ENCODE measurements around the gene TBC1D3C. TPM values are rescaled to one million over a fixed set of nuclear protein-coding genes. Genes with fewer than 3 reads are reported as not detected.
"Not testable (repeated sequence)": the region's sequence is repeated elsewhere in the genome, so short reads cannot be mapped to it uniquely, and the experiment has no call there.

Gene TBC1D3C
- not detected for total RNA-seq
- 1 to 10 TPM in 1 of 3 donors, not detected in 2; 6.7 TPM for polyA plus RNA-seq
- long read RNA-seq, donor 1, result 0 reads
- long read RNA-seq, donor 2, result 0 reads
- long read RNA-seq, donor 3, result 0 reads
- long read RNA-seq, donor 4, result 0 reads
- long read RNA-seq, donor 5, result 0 reads
- long read RNA-seq, donor 6, result 0 reads
- long read RNA-seq, donor 7, result 0 reads
- long read RNA-seq, donor 8, result 0 reads
- long read RNA-seq, donor 9, result 0 reads
- long read RNA-seq, donor 10, result 0 reads

DNA sequence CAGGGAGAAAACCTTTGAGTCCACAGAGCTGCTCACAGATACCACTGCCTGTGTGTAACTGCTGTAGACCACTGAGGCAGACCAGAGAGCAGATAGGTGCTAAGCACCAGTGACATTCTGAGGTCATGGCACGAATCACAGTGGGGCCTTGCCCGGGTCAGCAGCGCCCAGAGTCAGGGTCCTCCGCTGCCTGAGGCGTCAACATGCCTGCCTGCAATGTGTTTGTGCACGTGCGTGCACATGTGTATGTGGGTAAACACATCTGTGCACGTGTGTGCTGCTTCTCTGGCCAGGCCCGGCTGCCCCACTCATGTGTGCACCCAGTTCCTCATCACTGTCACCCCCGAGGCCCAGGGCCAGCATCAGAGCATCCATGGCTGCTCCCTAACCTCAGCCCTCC is at the start of gene TBC1D3C:
TSS of gene TBC1D3C (minus strand) at position 101 of the 400 bp plus-strand sequence. CDS start 1,568 bp downstream, outside the sequence.
- no CpG with 5 or more reads among the region's 10 CpGs for WGBS, 5 donors
- intact Hi-C loops (cut with DNase I; ENCODE audit: low total_unique reads), result not testable (repeated sequence)

GRCh38 chr17:38099262-38099661 is 30.8 kb upstream of the TBC1D3C start:
- not testable (repeated sequence) for H3K27ac ChIP-seq
- WGBS, 5 donors, result no CpG with 5 or more reads among the region's 1 CpG

More for the DNA sequence above, at the start of gene TBC1D3C:
- H3K27me3 ChIP-seq, H3K4me1 ChIP-seq, H3K27ac ChIP-seq, H3K9me3 ChIP-seq, H3K36me3 ChIP-seq, H3K4me3 ChIP-seq, DNase-seq: not testable (repeated sequence)

DNA sequence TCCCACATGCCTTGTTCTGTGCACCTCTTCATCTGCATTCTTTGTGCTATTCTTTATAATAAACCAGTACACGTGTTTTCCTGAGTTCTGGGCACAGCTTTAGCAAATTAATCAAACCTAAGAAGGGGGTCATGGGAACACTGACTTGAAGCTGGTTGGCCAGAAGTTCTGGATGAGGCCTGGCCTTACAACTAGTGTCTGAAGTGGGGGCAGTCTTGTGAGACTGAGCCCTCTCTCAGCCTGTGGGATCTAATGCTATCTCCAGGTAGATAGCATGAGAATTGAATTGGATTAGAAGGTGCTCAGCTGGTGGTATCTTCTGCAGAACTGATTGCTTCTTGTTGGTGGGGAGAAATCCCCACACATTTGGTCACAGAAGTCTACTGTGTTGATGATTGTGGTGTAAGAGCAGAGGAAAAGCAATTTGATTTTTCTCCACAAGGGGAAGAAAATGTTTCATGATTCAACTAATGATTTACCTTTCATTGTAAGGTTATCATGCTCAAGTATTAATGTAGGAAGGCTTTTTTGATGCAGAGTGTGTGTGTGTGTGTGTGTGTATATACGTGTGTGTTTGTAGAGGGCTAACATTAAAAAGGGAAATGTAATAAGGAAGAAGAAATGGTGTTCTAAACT is 25.7 kb upstream of the TBC1D3C start:
- H3K4me1 ChIP-seq; H3K9me3 ChIP-seq; H3K27ac ChIP-seq; DNase-seq; H3K4me3 ChIP-seq; H3K27me3 ChIP-seq; intact Hi-C loops (cut with DNase I; ENCODE audit: low total_unique reads); H3K36me3 ChIP-seq: not testable (repeated sequence)
- no CpG with 5 or more reads among the region's 2 CpGs for whole genome bisulfite sequencing, 5 donors

More at GRCh38 chr17:38099262-38099661, 30.8 kb upstream of the TBC1D3C start:
- H3K27me3 ChIP-seq; H3K4me1 ChIP-seq; H3K4me3 ChIP-seq; intact Hi-C loops (cut with DNase I; ENCODE audit: low total_unique reads); H3K9me3 ChIP-seq; H3K36me3 ChIP-seq; DNase-seq: not testable (repeated sequence)

DNA sequence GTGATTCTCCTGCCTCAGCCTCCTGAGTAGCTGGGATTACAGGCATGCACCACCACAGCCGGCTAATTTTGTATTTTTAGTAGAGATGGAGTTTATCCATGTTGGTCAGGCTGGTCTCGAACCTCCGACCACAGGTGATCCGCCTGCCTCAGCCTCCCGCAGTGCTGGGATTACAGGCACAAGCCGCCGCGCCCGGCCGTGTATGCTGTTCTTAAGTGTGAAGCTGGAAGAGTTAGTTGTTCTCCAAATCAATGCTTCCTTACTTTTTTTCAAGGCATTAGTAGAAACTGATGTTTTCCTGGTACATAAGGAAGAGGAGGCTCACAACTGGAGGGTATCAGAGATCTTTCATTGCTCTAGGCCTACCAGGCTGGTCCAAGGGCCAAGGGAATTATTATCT is 19.7 kb upstream of the TBC1D3C start:
- H3K36me3 ChIP-seq; H3K4me3 ChIP-seq; DNase-seq; H3K4me1 ChIP-seq; H3K27ac ChIP-seq; intact Hi-C loops (cut with DNase I; ENCODE audit: low total_unique reads); H3K9me3 ChIP-seq; H3K27me3 ChIP-seq: not testable (repeated sequence)
- 92 to 96% (median 94%) methylated on average over 2 to 7 of the region's 10 CpGs; no CpG with 5 or more reads in 2 of the 5 donors for WGBS, 5 donors

GRCh38 chr17:38087344-38087743 is 18.9 kb upstream of the TBC1D3C start:
- DNase-seq, result not testable (repeated sequence)

More at GRCh38 chr17:38087344-38087743, 18.9 kb upstream of the TBC1D3C start:
- H3K9me3 ChIP-seq; intact Hi-C loops (cut with DNase I; ENCODE audit: low total_unique reads); H3K4me3 ChIP-seq; H3K4me1 ChIP-seq; H3K27me3 ChIP-seq; H3K36me3 ChIP-seq; H3K27ac ChIP-seq: not testable (repeated sequence)
- no CpG with 5 or more reads among the region's 1 CpG for WGBS, 5 donors

Small RNA genes lying within 50 kb of the gene (small RNA-seq; reads per million reads assigned to genes)
- gene RF00019, result 0 reads per million in 4 donors

Other genes starting within 250 kb of the TBC1D3C start
- gene TBC1D3K, start 144.2 kb downstream of the TBC1D3C start, total RNA-seq, result under 1 TPM in 1 of 5 donors, not detected in 4; 0.37 TPM
- not detected for gene TBC1D3K, start 144.2 kb downstream of the TBC1D3C start, polyA plus RNA-seq
- 10 to 100 TPM in 3 of 5 donors, 1 to 10 TPM in 2; 2.8 to 21.0 (median 12.9) TPM for gene TBC1D3L, start 79.6 kb downstream of the TBC1D3C start, total RNA-seq
- 10 to 100 TPM in 1 of 3 donors, 1 to 10 TPM in 2; 5.5 to 19.0 (median 8.7) TPM for gene TBC1D3L, start 79.6 kb downstream of the TBC1D3C start, polyA plus RNA-seq
- not detected for gene TBC1D3D, start 64.7 kb downstream of the TBC1D3C start, total RNA-seq
- gene TBC1D3D, start 64.7 kb downstream of the TBC1D3C start, polyA plus RNA-seq, result 1 to 10 TPM in 1 of 3 donors, not detected in 2; 1.7 TPM
- 1 to 10 TPM in 1 of 5 donors, not detected in 4; 3.5 TPM for gene TBC1D3E, start 59.3 kb upstream of the TBC1D3C start, total RNA-seq
- not detected for gene TBC1D3E, start 59.3 kb upstream of the TBC1D3C start, polyA plus RNA-seq
- not detected for gene TBC1D3, start 123.9 kb upstream of the TBC1D3C start, total RNA-seq
- gene TBC1D3, start 123.9 kb upstream of the TBC1D3C start, polyA plus RNA-seq, result not detected
- gene MRPL45, start 228.5 kb upstream of the TBC1D3C start, total RNA-seq, result 10 to 100 TPM in 4 of 5 donors, 1 to 10 TPM in 1; 5.4 to 23.3 (median 12.8) TPM
- 10 to 100 TPM; 31.4 to 49.2 (median 35.9) TPM for gene MRPL45, start 228.5 kb upstream of the TBC1D3C start, polyA plus RNA-seq

All from stomach (tissue), 19 donors.